ENCODE data around the gene ATRAID.

ATRAID gene

GRCh38 chr2:27265536-27265870 is 53.7 kb downstream of the ATRAID start:
- no peak for DNase-seq (ENCODE audit: low read depth in 1 of 2, low spot score in 1 of 2)
- TF ChIP-seq SPI1 (IDR thresholded peaks at IDR 0.05; ENCODE audit: borderline replicate concordance, low read depth) (no peak), GABPA (IDR thresholded peaks at IDR 0.05; ENCODE audit: low read depth) (no peak), POLR2AphosphoS5 (IDR thresholded peaks at IDR 0.05; ENCODE audit: low read depth) (no peak), CTCF (IDR thresholded peaks at IDR 0.05; ENCODE audit: insufficient read depth, low read length) (no peak), REST (IDR thresholded peaks at IDR 0.05; ENCODE audit: insufficient replicate concordance, low read depth) (no peak)
- Histone ChIP-seq H3K27me3 (ENCODE audit: insufficient read depth, poor library complexity, severe bottlenecking) (peaks cover 57% of the 10 kb centered on the region), H3K4me3 (replicated peaks; ENCODE audit: insufficient read depth, low read length) (no peak overlapping the region), H3K27ac (replicated peaks) (no peak overlapping the region)
